Kidney (tissue), 14 donors: ENCODE data around the gene ESYT3. TPM values are rescaled to one million over a fixed set of nuclear protein-coding genes. Genes with fewer than 3 reads are reported as not detected.

Source experiments
- DNase-seq, 5 donors: peaks; one replicate each; pipeline ENCODE4 v3.0.0-alpha.2; 2013 to 2020
- FAIRE-seq: peaks from 2 replicates; lab custom pipeline; 2012; peaks lifted over from hg19 to GRCh38; lab: Jason Lieb, UNC
- H3K27ac ChIP-seq, 2 donors: one replicate each; pipeline ENCODE4 v1.7.0; 2013; ENCODE audit warnings: low read depth in 2 of 2, low read length in 2 of 2, inconsistent platforms in 1 of 2
- H3K27me3 ChIP-seq: one replicate; pipeline ENCODE4 v1.7.1; 2013; ENCODE audit warnings: low read length, inconsistent platforms; ENCODE audit not compliant: control insufficient read depth, insufficient read depth
- H3K36me3 ChIP-seq, 3 donors: one replicate each; pipeline versions ENCODE4 v1.7.0 to v1.7.1; 2013; ENCODE audit warnings: low read length in 3 of 3, control low read depth in 1 of 3, inconsistent platforms in 1 of 3; ENCODE audit not compliant: insufficient read depth in 3 of 3, control insufficient read depth in 2 of 3
- H3K4me1 ChIP-seq, 3 donors: one replicate each; pipeline versions ENCODE4 v1.7.0 to v1.7.1; 2013; ENCODE audit warnings: low read length in 3 of 3, inconsistent platforms in 1 of 3, low read depth in 1 of 3; ENCODE audit not compliant: control insufficient read depth in 2 of 3, insufficient read depth in 2 of 3
- H3K4me3 ChIP-seq, 3 donors: one replicate each; pipeline versions ENCODE4 v1.7.0 to v1.8.1; 2013; ENCODE audit warnings: low read length in 3 of 3, control low read depth in 1 of 3, inconsistent platforms in 1 of 3
- H3K9ac ChIP-seq, 3 donors: one replicate each; pipeline versions ENCODE4 v1.7.0 to v1.7.1; 2013; ENCODE audit warnings: low read length in 3 of 3, control low read depth in 1 of 3, inconsistent platforms in 1 of 3
- H3K9me3 ChIP-seq, 3 donors: one replicate each; pipeline versions ENCODE4 v1.7.0 to v1.7.1; 2013; ENCODE audit warnings: low read length in 3 of 3, control low read depth in 1 of 3, inconsistent platforms in 1 of 3; ENCODE audit not compliant: control insufficient read depth in 2 of 3, insufficient read depth in 1 of 3
- intact Hi-C: fragments of 100-400 bp; cut with DNase I; formaldehyde crosslinking; loops from one replicate; pipeline ENCODE4 v1.11.1; 2022
- polyA plus RNA-seq: library from polyadenylated mRNA; stranded (reverse); fragments of 350-450 nt; fragmentation: Illumina TruSeq; extraction: RNeasy Lipid Tissue Mini Kit (QIAGEN cat#74804); gene quantifications from one replicate; pipeline ENCODE4 v1.2.3, GENCODE V29; 2014; ENCODE audit warnings: low read depth, low replicate concordance; ENCODE audit not compliant: insufficient read depth
- total RNA-seq: library from RNA; stranded (reverse); fragmentation: NEBNext Ultra II Directional; extraction: Animal tissue kit (Norgen Biotek cat#: 25700); gene quantifications from one replicate; pipeline ENCODE4 v1.2.1, GENCODE V29; 2021
- TF ChIP-seq, protein P1 (sequence below): IDR thresholded peaks from 3 replicates; pipeline ENCODE4 v1.5.1; 2012; ENCODE audit warnings: mild to moderate bottlenecking, moderate library complexity, borderline replicate concordance; ENCODE audit not compliant: insufficient read depth; ENCODE audit errors: extremely low read depth
- donor health status: control.
- donor health status: control.
- donor health status: control.
- donor health status: control.
- donor health status: control.
- donor health status: DM: yes; HTN: yes; CAD: no.
- donor health status: Normal renal cell carcinoma (clear cell type).

Gene ESYT3
- total and polyA plus RNA-seq, 2 donors from 2014 or later: 1.5 to 5.3 TPM

DNA sequence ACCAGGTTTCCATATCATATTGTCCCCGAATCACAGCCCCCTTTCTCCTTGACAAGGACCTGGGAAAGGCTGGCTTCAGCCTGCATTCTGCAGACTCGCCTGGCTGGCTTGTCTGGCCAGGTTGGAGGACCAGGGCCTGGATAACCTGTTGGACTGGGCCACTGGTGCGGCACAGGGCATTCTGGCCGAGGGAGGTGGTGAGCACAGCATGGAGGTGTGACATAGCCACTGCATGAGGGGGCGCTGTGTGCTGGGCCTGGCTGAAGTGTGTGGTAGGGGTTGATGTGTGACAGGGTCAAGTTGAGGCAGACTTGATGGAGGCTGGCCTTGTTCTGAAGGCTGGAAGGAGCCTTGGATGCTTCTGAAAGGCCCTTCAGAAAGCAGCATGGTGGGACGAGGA is 2.9 kb downstream of the ESYT3 start:
- no peak for FAIRE-seq
- Histone ChIP-seq H3K27me3 (peaks cover 14% of the 10 kb centered on the region), H3K9ac (no peak overlapping the region), H3K4me3 (no peak overlapping the region), H3K4me1 (peaks cover 0 to 8% (median 0%) of the 10 kb centered on the region in 3 donors), H3K9me3 (no peaks in the 10 kb centered on the region), H3K27ac (no peak overlapping the region), H3K36me3 (no peaks in the 10 kb centered on the region)
- no peak for DNase-seq
- intact Hi-C loops: no loop called here
- TF ChIP-seq, protein P1, sequence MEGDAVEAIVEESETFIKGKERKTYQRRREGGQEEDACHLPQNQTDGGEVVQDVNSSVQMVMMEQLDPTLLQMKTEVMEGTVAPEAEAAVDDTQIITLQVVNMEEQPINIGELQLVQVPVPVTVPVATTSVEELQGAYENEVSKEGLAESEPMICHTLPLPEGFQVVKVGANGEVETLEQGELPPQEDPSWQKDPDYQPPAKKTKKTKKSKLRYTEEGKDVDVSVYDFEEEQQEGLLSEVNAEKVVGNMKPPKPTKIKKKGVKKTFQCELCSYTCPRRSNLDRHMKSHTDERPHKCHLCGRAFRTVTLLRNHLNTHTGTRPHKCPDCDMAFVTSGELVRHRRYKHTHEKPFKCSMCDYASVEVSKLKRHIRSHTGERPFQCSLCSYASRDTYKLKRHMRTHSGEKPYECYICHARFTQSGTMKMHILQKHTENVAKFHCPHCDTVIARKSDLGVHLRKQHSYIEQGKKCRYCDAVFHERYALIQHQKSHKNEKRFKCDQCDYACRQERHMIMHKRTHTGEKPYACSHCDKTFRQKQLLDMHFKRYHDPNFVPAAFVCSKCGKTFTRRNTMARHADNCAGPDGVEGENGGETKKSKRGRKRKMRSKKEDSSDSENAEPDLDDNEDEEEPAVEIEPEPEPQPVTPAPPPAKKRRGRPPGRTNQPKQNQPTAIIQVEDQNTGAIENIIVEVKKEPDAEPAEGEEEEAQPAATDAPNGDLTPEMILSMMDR: no peak

- Histone ChIP-seq H3K9me3 (no peaks in the 10 kb centered on the region), H3K27me3 (peaks cover 3% of the 10 kb centered on the region), H3K4me1 (peaks cover 0 to 8% (median 0%) of the 10 kb centered on the region in 3 donors), H3K9ac (no peak overlapping the region), H3K36me3 (no peaks in the 10 kb centered on the region), H3K4me3 (no peak overlapping the region), H3K27ac (no peak overlapping the region)
- intact Hi-C loops: no loop called here
- TF ChIP-seq, protein P1: no peak
- DNase-seq: no peak
- FAIRE-seq: no peak
Measured at GRCh38 chr3:138438896-138439295, 4.5 kb downstream of the ESYT3 start.

DNA sequence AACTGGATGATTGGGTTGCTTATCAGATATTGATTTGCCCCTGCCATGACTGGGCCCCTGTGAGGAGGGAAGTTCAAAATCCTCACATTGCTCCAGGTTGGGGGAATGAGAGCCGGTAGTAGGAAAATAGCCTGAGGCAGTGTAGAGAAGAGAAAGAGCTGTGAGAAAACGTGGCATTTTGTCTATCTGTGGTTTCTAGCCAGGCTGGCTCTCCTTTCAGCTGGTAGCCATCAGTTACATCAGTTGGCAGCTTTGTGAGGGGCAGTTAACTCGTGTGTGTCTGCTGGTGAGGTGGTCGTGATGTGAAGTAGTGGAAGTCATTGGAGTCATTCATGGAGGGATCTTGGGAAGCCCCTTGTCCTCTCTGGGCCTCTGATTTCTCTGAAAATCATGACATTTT is 5.2 kb downstream of the ESYT3 start:
- TF ChIP-seq, protein P1: no peak

GRCh38 chr3:138440121-138440521 is 5.7 kb downstream of the ESYT3 start:
- no peak overlapping the region for H3K4me3 ChIP-seq
- peaks cover 3% of the 10 kb centered on the region for H3K27me3 ChIP-seq
- no peak for FAIRE-seq
- no peaks in the 10 kb centered on the region for H3K9me3 ChIP-seq
- no peaks in the 10 kb centered on the region for H3K36me3 ChIP-seq
- no peak overlapping the region for H3K9ac ChIP-seq
- TF ChIP-seq, protein P1: no peak
- intact Hi-C loops: no loop called here
- H3K4me1 ChIP-seq: no peaks in the 10 kb centered on the region
- H3K27ac ChIP-seq: no peak overlapping the region
- DNase-seq: no peak

More for the DNA sequence above, 5.2 kb downstream of the ESYT3 start:
- Histone ChIP-seq H3K4me3 (no peak overlapping the region), H3K36me3 (no peaks in the 10 kb centered on the region), H3K9me3 (no peaks in the 10 kb centered on the region), H3K27ac (no peak overlapping the region), H3K4me1 (peaks cover 0 to 4% (median 0%) of the 10 kb centered on the region in 3 donors), H3K27me3 (peaks cover 3% of the 10 kb centered on the region), H3K9ac (no peak overlapping the region)
- FAIRE-seq (no peak), DNase-seq (no peak)
- intact Hi-C loops: no loop called here
